Skeletal muscle tissue (tissue), 4 donors: ENCODE data around the gene OTOP3. TPM values are rescaled to one million over a fixed set of nuclear protein-coding genes. Genes with fewer than 3 reads are reported as not detected.

Source experiments
- H3K27ac ChIP-seq: one replicate; pipeline ENCODE4 v1.7.0; 2013; ENCODE audit warnings: mild to moderate bottlenecking, low read depth, low read length, inconsistent platforms
- H3K27me3 ChIP-seq, 3 donors: one replicate each; pipeline ENCODE4 v1.7.0; 2013; ENCODE audit warnings: low read length in 3 of 3; ENCODE audit not compliant: control insufficient read depth in 3 of 3, insufficient read depth in 3 of 3
- H3K36me3 ChIP-seq, 3 donors: one replicate each; pipeline ENCODE4 v1.7.0; 2013; ENCODE audit warnings: low read length in 3 of 3; ENCODE audit not compliant: control insufficient read depth in 3 of 3, insufficient read depth in 3 of 3
- H3K4me1 ChIP-seq, 3 donors: one replicate each; pipeline ENCODE4 v1.7.0; 2013; ENCODE audit warnings: low read length in 3 of 3, mild to moderate bottlenecking in 3 of 3; ENCODE audit not compliant: control insufficient read depth in 3 of 3, insufficient read depth in 3 of 3
- H3K4me3 ChIP-seq, 3 donors: one replicate each; pipeline ENCODE4 v1.7.0; 2013; ENCODE audit warnings: low read length in 3 of 3
- H3K9ac ChIP-seq, 3 donors: one replicate each; pipeline ENCODE4 v1.7.0; 2013; ENCODE audit warnings: low read length in 3 of 3, mild to moderate bottlenecking in 3 of 3, moderate library complexity in 2 of 3, low read depth in 1 of 3
- H3K9me3 ChIP-seq, 3 donors: one replicate each; pipeline ENCODE4 v1.7.0; 2013; ENCODE audit warnings: low read length in 3 of 3; ENCODE audit not compliant: control insufficient read depth in 3 of 3
- total RNA-seq: library from RNA; depleted of rRNA; stranded (reverse); fragments of >200 nt; gene quantifications from one replicate; pipeline ENCODE4 v1.2.3, GENCODE V29; 2014
- donor health status: Osteomylitis.

Gene OTOP3
- total RNA-seq, 1 donor from 2014 or later: not detected

- H3K9ac ChIP-seq: no peak overlapping the region
- no peaks in the 10 kb centered on the region for H3K9me3 ChIP-seq
- no peak overlapping the region for H3K27ac ChIP-seq
- no peak overlapping the region for H3K4me3 ChIP-seq
- peaks cover 0 to 3% (median 0%) of the 10 kb centered on the region in 3 donors for H3K4me1 ChIP-seq
- H3K27me3 ChIP-seq: peaks cover 30 to 57% (median 46%) of the 10 kb centered on the region in 3 donors
- H3K36me3 ChIP-seq: no peaks in the 10 kb centered on the region
Observed at GRCh38 chr17:74916851-74917199, 18.9 kb upstream of the OTOP3 start.

DNA sequence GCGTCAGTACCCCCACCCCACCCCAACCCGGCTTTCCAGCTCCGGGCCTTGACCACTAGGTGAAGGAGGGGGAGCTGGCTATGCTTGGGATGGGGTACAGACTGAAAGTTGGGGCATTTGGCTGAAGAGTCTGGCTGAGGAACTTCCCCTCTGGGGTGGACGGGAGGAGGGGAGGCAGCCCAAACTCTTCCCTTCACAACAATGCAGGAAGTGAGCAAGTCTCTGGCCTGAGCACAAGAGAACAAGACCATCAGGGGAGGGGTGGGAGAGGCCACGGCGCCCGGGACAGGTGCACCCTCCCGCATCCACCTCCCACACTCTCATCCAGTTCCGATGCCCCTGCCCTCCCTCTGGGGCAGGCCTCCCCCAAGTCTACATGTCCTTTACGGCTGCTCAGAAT, 18.3 kb upstream of the OTOP3 start:
- Histone ChIP-seq H3K36me3 (no peaks in the 10 kb centered on the region), H3K27me3 (peaks cover 36 to 62% (median 50%) of the 10 kb centered on the region in 3 donors), H3K27ac (no peak overlapping the region), H3K4me3 (no peak overlapping the region), H3K9me3 (no peaks in the 10 kb centered on the region), H3K4me1 (peaks cover 0 to 3% (median 0%) of the 10 kb centered on the region in 3 donors), H3K9ac (no peak overlapping the region)

DNA sequence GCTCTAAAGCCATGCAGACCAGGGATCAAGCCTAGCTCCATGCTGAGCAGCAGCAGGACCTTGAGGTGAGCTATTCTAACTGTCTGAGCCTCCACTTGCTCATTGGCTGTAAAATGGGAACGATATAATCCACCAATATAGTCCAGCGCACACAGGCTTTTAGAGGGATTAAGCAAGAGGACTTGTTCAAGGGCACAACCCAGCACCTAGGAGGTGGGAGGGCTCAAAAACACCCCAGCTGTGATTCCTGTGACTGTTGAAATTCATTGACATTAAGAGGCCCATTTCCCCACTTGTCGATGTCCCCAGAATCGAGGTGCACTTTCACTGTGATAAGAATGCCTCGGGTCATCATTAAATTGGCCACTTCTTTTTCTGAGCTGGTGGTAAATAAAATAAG, 16.8 kb upstream of the OTOP3 start:
- Histone ChIP-seq H3K27me3 (peaks cover 50 to 74% (median 59%) of the 10 kb centered on the region in 3 donors), H3K4me1 (peaks cover under 1 to 8% (median 2%) of the 10 kb centered on the region in 3 donors), H3K36me3 (no peaks in the 10 kb centered on the region), H3K9me3 (no peaks in the 10 kb centered on the region), H3K27ac (no peak overlapping the region), H3K4me3 (no peak overlapping the region), H3K9ac (no peak overlapping the region)

- no peaks in the 10 kb centered on the region for H3K36me3 ChIP-seq
- no peak overlapping the region for H3K9ac ChIP-seq
- peaks cover 3 to 11% (median 6%) of the 10 kb centered on the region in 3 donors for H3K4me1 ChIP-seq
- no peaks in the 10 kb centered on the region for H3K9me3 ChIP-seq
- no peak overlapping the region for H3K27ac ChIP-seq
- peaks cover 57 to 81% (median 67%) of the 10 kb centered on the region in 3 donors for H3K27me3 ChIP-seq
- no peak overlapping the region for H3K4me3 ChIP-seq
Observed at GRCh38 chr17:74919440-74920305, 16.0 kb upstream of the OTOP3 start.

GRCh38 chr17:74920306-74920620, 15.4 kb upstream of the OTOP3 start:
- Histone ChIP-seq H3K27ac (no peak overlapping the region), H3K27me3 (peaks cover 59 to 83% (median 73%) of the 10 kb centered on the region in 3 donors), H3K9ac (no peak overlapping the region), H3K4me3 (no peak overlapping the region), H3K9me3 (no peaks in the 10 kb centered on the region), H3K36me3 (no peaks in the 10 kb centered on the region), H3K4me1 (peaks cover 3 to 14% (median 6%) of the 10 kb centered on the region in 3 donors)

DNA sequence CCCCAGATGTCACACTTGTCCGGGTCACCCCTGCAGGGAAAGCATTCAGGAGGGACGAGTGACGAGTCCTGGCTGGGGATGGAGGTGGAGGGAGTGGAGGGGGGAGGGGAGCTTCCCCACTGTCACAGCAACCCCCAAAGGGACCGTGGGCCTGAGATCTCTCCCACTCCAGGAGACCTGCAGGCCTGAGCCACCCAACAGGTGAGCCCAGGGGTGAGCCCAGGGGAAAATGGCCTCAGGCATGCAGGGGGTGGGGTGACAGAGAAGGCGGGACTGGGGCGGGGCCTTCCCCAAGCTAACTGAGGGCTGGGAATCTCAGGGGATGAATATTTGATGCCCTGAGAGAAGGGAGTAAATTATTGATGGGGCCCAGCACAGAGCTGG, 15.1 kb upstream of the OTOP3 start:
- Histone ChIP-seq H3K36me3 (no peaks in the 10 kb centered on the region), H3K9me3 (no peaks in the 10 kb centered on the region), H3K9ac (no peak overlapping the region), H3K4me3 (no peak overlapping the region), H3K27ac (no peak overlapping the region), H3K4me1 (peaks cover 3 to 14% (median 6%) of the 10 kb centered on the region in 3 donors), H3K27me3 (peaks cover 61 to 87% (median 76%) of the 10 kb centered on the region in 3 donors)

GRCh38 chr17:74921026-74921681, 14.5 kb upstream of the OTOP3 start:
- H3K9me3 ChIP-seq: no peaks in the 10 kb centered on the region
- H3K9ac ChIP-seq: no peak overlapping the region
- H3K27ac ChIP-seq: no peak overlapping the region
- peaks cover 3 to 14% (median 6%) of the 10 kb centered on the region in 3 donors for H3K4me1 ChIP-seq
- H3K36me3 ChIP-seq: no peaks in the 10 kb centered on the region
- H3K4me3 ChIP-seq: no peak overlapping the region
- H3K27me3 ChIP-seq: peaks cover 64 to 88% (median 80%) of the 10 kb centered on the region in 3 donors

DNA sequence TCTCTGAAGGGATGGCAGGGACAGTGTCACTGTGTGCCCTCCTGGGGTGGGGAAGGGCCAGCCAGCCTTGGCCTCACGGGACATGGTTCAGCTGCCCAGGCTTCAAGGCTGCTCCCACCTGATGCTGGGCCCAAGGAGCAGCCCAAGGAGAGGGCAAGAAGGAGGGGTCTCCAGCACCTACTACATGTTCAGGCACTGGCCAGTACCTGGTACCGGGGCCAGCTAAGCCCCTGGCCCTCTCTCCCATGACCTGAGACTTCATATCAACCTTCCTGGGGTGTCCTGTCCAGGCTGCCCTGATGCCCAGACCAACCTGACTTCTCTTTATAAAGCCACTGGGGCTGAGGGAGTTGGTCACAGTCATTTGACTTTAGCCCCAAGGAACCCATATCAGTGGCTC, 13.9 kb upstream of the OTOP3 start:
- Histone ChIP-seq H3K27ac (no peak overlapping the region), H3K4me1 (peaks cover 3 to 14% (median 6%) of the 10 kb centered on the region in 3 donors), H3K36me3 (no peaks in the 10 kb centered on the region), H3K9me3 (no peaks in the 10 kb centered on the region), H3K27me3 (peaks cover 61 to 86% (median 75%) of the 10 kb centered on the region in 3 donors), H3K4me3 (no peak overlapping the region), H3K9ac (no peak overlapping the region)

- Histone ChIP-seq H3K4me1 (peaks cover 3 to 11% (median 6%) of the 10 kb centered on the region in 3 donors), H3K4me3 (no peak overlapping the region), H3K36me3 (no peaks in the 10 kb centered on the region), H3K27me3 (peaks cover 61 to 84% (median 74%) of the 10 kb centered on the region in 3 donors), H3K9ac (no peak overlapping the region), H3K9me3 (no peaks in the 10 kb centered on the region), H3K27ac (no peak overlapping the region)
Observed at GRCh38 chr17:74922172-74922571, 13.5 kb upstream of the OTOP3 start.
